GM12878 (cell line): ENCODE results near the gene RAP2C. TPM values are rescaled to one million over a fixed set of nuclear protein-coding genes. Genes with fewer than 3 reads are reported as not detected.

Source experiments
- ATAC-seq: fragments of 200-7000 bp; cut with Tn5 transposase; 3 replicates; pipeline ENCODE4 v1.9.1; 2020; ENCODE audit warnings: mild to moderate bottlenecking, moderate library complexity
- BruUV-seq: library from RNA; stranded (reverse); fragments of 400-500 nt; replicated peaks from 2 replicates; lab custom pipeline; 2021; lab: Mats Ljungman, UMichigan
- CTCF ChIA-PET: fragments of 300-600 bp; sonication (Branson Sonifier 250); formaldehyde crosslinking; extraction: SDS; loops from one replicate; lab custom pipeline; 2021; ENCODE audit warnings: inconsistent platforms; lab: Yijun Ruan, JAX
- POLR2A ChIA-PET: fragments of 350-600 bp; formaldehyde crosslinking; extraction: SDS; loops from one replicate; lab custom pipeline; 2021; ENCODE audit warnings: inconsistent platforms; lab: Charles Lee
- RAD21 ChIA-PET: fragments of 300-600 bp; sonication (Branson Sonifier 250); formaldehyde crosslinking; loops from one replicate; lab custom pipeline; 2023; ENCODE audit warnings: antibody characterized with exemption; ENCODE audit not compliant: unreplicated experiment; lab: Charles Lee
- SMC1A ChIA-PET: fragments of 300-600 bp; sonication (Branson Sonifier 250); formaldehyde crosslinking; loops from one replicate; lab custom pipeline; 2023; ENCODE audit not compliant: unreplicated experiment, uncharacterized antibody; lab: Charles Lee
- DNase-seq: peaks from one replicate; pipeline ENCODE4 v3.0.0-alpha.2; 2011; ENCODE audit warnings: low read depth, low spot score
- FAIRE-seq: peaks from 3 replicates; lab custom pipeline; 2011; peaks lifted over from hg19 to GRCh38; lab: Jason Lieb, UNC
- H2AFZ ChIP-seq: 2 replicates; pipeline ENCODE4 v1.6.0; 2011; ENCODE audit warnings: low read depth, low read length, control low read depth; ENCODE audit not compliant: control insufficient read depth
- H3K27ac ChIP-seq: 2 replicates; pipeline ENCODE4 v1.5.1; 2011; ENCODE audit warnings: control low read depth; ENCODE audit not compliant: control insufficient read depth, insufficient read depth
- H3K27me3 ChIP-seq, 2 experiments: replicated peaks in 1 of 2; 2 replicates each; pipeline versions ENCODE4 v1.6.0 to v1.6.1; 2011; ENCODE audit warnings: low read length in 1 of 2; ENCODE audit not compliant: control insufficient read depth in 2 of 2, insufficient read depth in 2 of 2
- H3K36me3 ChIP-seq, 2 experiments: 2 replicates each; pipeline ENCODE4 v1.5.1; 2011; ENCODE audit warnings: low read length in 1 of 2; ENCODE audit not compliant: control insufficient read depth in 2 of 2, insufficient read depth in 2 of 2
- H3K4me1 ChIP-seq: 2 replicates; pipeline ENCODE4 v1.6.1; 2011; ENCODE audit warnings: mild to moderate bottlenecking, low read length, moderate library complexity, mixed read lengths; ENCODE audit not compliant: control insufficient read depth, insufficient read depth
- H3K4me2 ChIP-seq: 2 replicates; pipeline ENCODE4 v1.6.0; 2011; ENCODE audit warnings: control low read depth; ENCODE audit not compliant: control insufficient read depth, insufficient read depth
- H3K4me3 ChIP-seq: fragments of 200-600 bp; sonication (generic); 2 replicates; pipeline ENCODE4 v1.5.1; 2016
- H3K79me2 ChIP-seq: 2 replicates; pipeline ENCODE4 v1.6.0; 2011; ENCODE audit warnings: low read length; ENCODE audit not compliant: control insufficient read depth, insufficient read depth
- H3K9ac ChIP-seq: 2 replicates; pipeline ENCODE4 v1.8.0; 2011; ENCODE audit warnings: low read length, control low read depth, mixed read lengths; ENCODE audit not compliant: control insufficient read depth, insufficient read depth
- H3K9me3 ChIP-seq: replicated peaks from 3 replicates; pipeline ENCODE4 v1.5.1; 2011; ENCODE audit warnings: mild to moderate bottlenecking, low read length; ENCODE audit not compliant: control insufficient read depth, insufficient read depth
- H4K20me1 ChIP-seq: 2 replicates; pipeline ENCODE4 v1.6.0; 2011; ENCODE audit not compliant: control insufficient read depth, insufficient read depth
- ATF7 ChIP-seq: fragments of 450-650 bp; IDR thresholded peaks from 2 replicates; pipeline ENCODE4 v1.6.1; 2016; ENCODE audit warnings: low read depth, mild to moderate bottlenecking
- BCL3 ChIP-seq: IDR thresholded peaks from 2 replicates; pipeline ENCODE4 v1.6.1; 2011; ENCODE audit warnings: borderline replicate concordance, low read depth, mild to moderate bottlenecking, moderate library complexity, low read length; ENCODE audit not compliant: insufficient read depth, poor library complexity, severe bottlenecking
- BCLAF1 ChIP-seq: fragments of 450-650 bp; IDR thresholded peaks from 2 replicates; pipeline ENCODE4 v1.6.1; 2017; ENCODE audit warnings: antibody characterized with exemption, mild to moderate bottlenecking, moderate library complexity
- FOS ChIP-seq: IDR thresholded peaks from 3 replicates; pipeline ENCODE4 v1.6.1; 2011; ENCODE audit warnings: borderline replicate concordance; ENCODE audit not compliant: insufficient read length; ENCODE audit errors: extremely low read depth
- GABPA ChIP-seq: IDR thresholded peaks from 2 replicates; pipeline ENCODE4 v1.6.1; 2014; ENCODE audit warnings: antibody characterized with exemption, low read depth, mild to moderate bottlenecking, inconsistent platforms
- HSF1 ChIP-seq: fragments of 150-350 bp; IDR thresholded peaks from 2 replicates; pipeline ENCODE4 v1.6.1; 2014; ENCODE audit warnings: mild to moderate bottlenecking, low read depth, low read length
- IKZF1 ChIP-seq: fragments of 450-650 bp; conservative IDR thresholded peaks from 2 replicates; pipeline ENCODE4 v1.6.1; 2017; ENCODE audit warnings: antibody characterized with exemption, mild to moderate bottlenecking
- KLF5 ChIP-seq: fragments of 450-650 bp; IDR thresholded peaks from 2 replicates; pipeline ENCODE4 v1.6.1; 2014; ENCODE audit warnings: mild to moderate bottlenecking; ENCODE audit not compliant: partially characterized antibody
- NFIC ChIP-seq: IDR thresholded peaks from 2 replicates; pipeline ENCODE4 v1.6.1; 2012; ENCODE audit warnings: low read depth, mild to moderate bottlenecking, inconsistent platforms, low read length, moderate library complexity
- RCOR1 ChIP-seq: conservative IDR thresholded peaks from 2 replicates; pipeline ENCODE4 v1.6.1; 2012; ENCODE audit warnings: low read depth, low read length, improper control_type of control experiment
- RUNX3 ChIP-seq: IDR thresholded peaks from 2 replicates; pipeline ENCODE4 v1.6.1; 2012; ENCODE audit warnings: low read length, inconsistent platforms
- TARDBP ChIP-seq: IDR thresholded peaks from 2 replicates; pipeline ENCODE4 v1.6.1; 2016; ENCODE audit warnings: borderline replicate concordance
- TCF7 ChIP-seq: IDR thresholded peaks from 2 replicates; pipeline ENCODE4 v1.6.1; 2014; ENCODE audit warnings: antibody characterized with exemption, borderline replicate concordance
- USF1 ChIP-seq: IDR thresholded peaks from 2 replicates; pipeline ENCODE4 v1.6.1; 2011; ENCODE audit warnings: borderline replicate concordance, low read depth, mild to moderate bottlenecking, moderate library complexity, mixed read lengths, low read length; ENCODE audit not compliant: insufficient read depth; ENCODE audit errors: extremely low read length
- ZNF274 ChIP-seq: IDR thresholded peaks from one replicate; pipeline ENCODE4 v1.8.0; 2011; ENCODE audit not compliant: insufficient read length, insufficient read depth
- WGBS: methylation state at CpG from one replicate; pipeline ENCODE4 v1.1.6; 2016; ENCODE audit warnings: low lambda C conversion rate; ENCODE audit not compliant: insufficient replicate concordance, insufficient coverage; ENCODE audit errors: missing lambda C conversion rate; 5-methylcytosine and 5-hydroxymethylcytosine counted together
- in situ Hi-C: fragments of 300-500 bp; cut with MboI; formaldehyde crosslinking; loops from 9 replicates; pipeline ENCODE4 v1.14.3; 2018; ENCODE audit warnings: mixed read lengths
- intact Hi-C: fragments of 100-400 bp; cut with micrococcal nuclease; formaldehyde crosslinking; loops from one replicate; pipeline ENCODE4 v1.14.2; 2022; ENCODE audit not compliant: unreplicated experiment
- polyA plus RNA-seq, 11 experiments: library from polyadenylated mRNA; depleted of rRNA in 4 of 11; unstranded in 6 of 11; stranded (reverse) in 5 of 11; fragments of >200 nt; fragmentation: Nextera tagmentation in 4 of 11; fragmentation: Illumina TruSeq in 1 of 11; extraction: Ambion mirVana in 4 of 11; extraction: Trizol in 1 of 11; gene quantifications; 1 replicate in 1 of 11; 2 replicates in 10 of 11; pipeline versions ENCODE4 v1.2.1 to v1.2.3, GENCODE V29; 2011 to 2016; ENCODE audit warnings: inconsistent platforms in 2 of 11, missing spikeins in 2 of 11, low read depth in 1 of 11
- total RNA-seq, 4 experiments: library from RNA; depleted of rRNA in 3 of 4; stranded (reverse); fragments of >200 nt in 3 of 4; fragmentation: Illumina TruSeq in 1 of 4; extraction: Trizol in 1 of 4; gene quantifications; 2 replicates each; pipeline versions ENCODE4 v1.2.1 to v1.2.3, GENCODE V29; 2013 to 2021

RAP2C gene
- total and polyA plus RNA-seq, 10 of the 15 experiments (the other 5 are each of a cell fraction or from before 2014, with no cell fraction given): 17.1 to 32.1 (median 25.4) TPM

GRCh38 chrX:132216806-132217202 lies 2.4 kb downstream of the RAP2C start:
- no peak overlapping the region for H3K4me2 ChIP-seq
- peak overlapping the region; percentile 86 for H3K27ac ChIP-seq
- in situ Hi-C loops: loop anchor here (5.0 kb wide), 2 partner anchors 185 to 385 kb away; no protein-coding TSS in a partner anchor
- SMC1A ChIA-PET: interaction anchor here (1.2 to 1.4 kb wide), 2 partner anchors 32 to 191 kb away, joined by 3 read pairs; no protein-coding TSS in a partner anchor
- no peaks in the 10 kb centered on the region for H3K9me3 ChIP-seq
- no peaks in the 10 kb centered on the region for H4K20me1 ChIP-seq
- FAIRE-seq (no peak), ATAC-seq (peak; percentile 53), DNase-seq (no peak)
- peak overlapping the region; percentile 47 for H2AFZ ChIP-seq
- peak overlapping the region; percentile 82 for H3K9ac ChIP-seq
- BruUV-seq: TSS peak; percentile 66
- H3K4me1 ChIP-seq: no peaks in the 10 kb centered on the region
- H3K36me3 ChIP-seq: peaks cover 0 to 4% of the 10 kb centered on the region in 2 experiments; a peak in 1 of 4 replicates
- peak overlapping the region; percentile 61 for H3K4me3 ChIP-seq
- intact Hi-C loops: loop anchor here (1.0 to 5.0 kb wide), 3 partner anchors 194 to 387 kb away; partner anchors contain the start of genes MBNL3 and STK26
- POLR2A ChIA-PET: no interaction called here
- no peaks in the 10 kb centered on the region for H3K27me3 ChIP-seq
- WGBS: 15% methylated on average over 11 of the region's 11 CpGs
- CTCF ChIA-PET: interaction anchor here (1.0 kb wide), 1 partner anchor 389 kb away, joined by 4 read pairs; no protein-coding TSS in a partner anchor
- TF ChIP-seq RCOR1 (no peak), FOS (no peak), BCL3 (no peak), ZNF274 (no peak), GABPA (no peak), TARDBP (0 out of 2 replicates have a peak, but pooled peaks have one; percentile 15), USF1 (no peak), IKZF1 (no peak), NFIC (0 out of 2 replicates have a peak, but pooled peaks have one; percentile 40), KLF5 (peak; percentile 15), RUNX3 (peak; percentile 24; the same call in 1 of the 2 replicates), TCF7 (no peak), BCLAF1 (no peak), HSF1 (no peak), ATF7 (no peak)
- TF ChIP-seq, all 136 proteins: peak for 4
- RAD21 ChIA-PET: no interaction called here
- H3K79me2 ChIP-seq: peaks cover 33% of the 10 kb centered on the region
